GM21360 (cell line): ENCODE measurements around the gene APOL3.
"Not testable (repeated sequence)": the region's sequence is repeated elsewhere in the genome, so short reads cannot be mapped to it uniquely, and the experiment has no call there.

Experiments
- ATAC-seq: cut with Tn5 transposase; IDR thresholded peaks from one replicate; pipeline ENCODE4 v1.9.1; 2021; ENCODE audit warnings: mild to moderate bottlenecking, moderate library complexity; ENCODE audit not compliant: unreplicated experiment

APOL3 gene, protein sequence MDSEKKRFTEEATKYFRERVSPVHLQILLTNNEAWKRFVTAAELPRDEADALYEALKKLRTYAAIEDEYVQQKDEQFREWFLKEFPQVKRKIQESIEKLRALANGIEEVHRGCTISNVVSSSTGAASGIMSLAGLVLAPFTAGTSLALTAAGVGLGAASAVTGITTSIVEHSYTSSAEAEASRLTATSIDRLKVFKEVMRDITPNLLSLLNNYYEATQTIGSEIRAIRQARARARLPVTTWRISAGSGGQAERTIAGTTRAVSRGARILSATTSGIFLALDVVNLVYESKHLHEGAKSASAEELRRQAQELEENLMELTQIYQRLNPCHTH

DNA sequence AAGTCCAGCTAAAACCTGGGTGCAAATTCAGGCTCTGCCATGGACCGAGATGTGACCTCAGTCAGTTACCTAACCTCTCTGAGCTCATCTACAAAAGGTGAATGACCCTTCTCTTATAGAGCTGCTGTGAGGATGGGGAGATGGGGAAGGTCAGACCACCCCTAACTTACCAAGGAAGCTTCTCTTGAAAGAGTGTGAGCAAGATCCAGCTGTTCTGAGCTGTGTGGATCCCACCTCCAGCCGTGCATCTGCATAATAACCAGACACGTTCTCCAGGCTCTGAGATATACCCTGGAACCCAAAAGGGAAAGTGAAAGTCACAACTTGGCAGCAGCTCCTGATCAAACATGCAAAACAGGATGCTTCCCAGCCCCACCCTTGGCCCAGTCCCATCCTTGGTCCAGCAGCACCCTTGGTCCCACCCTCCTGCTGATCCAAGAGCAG lies at the start of gene APOL3:
Gene APOL3, minus strand, starts transcription at position 257 of the 444 bp plus-strand sequence. CDS start 11,700 bp downstream, outside the sequence.
- no peak for ATAC-seq

DNA sequence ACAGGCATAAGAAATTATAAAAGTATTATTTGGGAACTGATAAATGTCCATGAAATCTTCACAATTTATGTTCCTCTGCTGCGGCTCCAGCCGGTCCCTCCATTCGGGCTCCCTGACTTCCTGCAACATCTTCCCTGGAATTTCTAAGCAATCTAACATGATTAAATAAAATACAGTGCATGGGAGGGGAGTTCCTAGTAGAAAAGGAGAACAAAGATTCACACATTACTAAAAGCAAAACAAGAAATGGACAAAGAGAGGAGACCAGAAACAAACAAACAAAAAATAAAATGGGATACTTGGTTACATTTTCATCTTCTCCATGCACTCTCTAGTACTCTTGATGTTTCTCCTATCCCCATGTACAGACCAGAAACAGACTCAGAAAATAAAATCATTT lies 49.7 kb upstream of the APOL3 start:
- no peak for ATAC-seq

DNA sequence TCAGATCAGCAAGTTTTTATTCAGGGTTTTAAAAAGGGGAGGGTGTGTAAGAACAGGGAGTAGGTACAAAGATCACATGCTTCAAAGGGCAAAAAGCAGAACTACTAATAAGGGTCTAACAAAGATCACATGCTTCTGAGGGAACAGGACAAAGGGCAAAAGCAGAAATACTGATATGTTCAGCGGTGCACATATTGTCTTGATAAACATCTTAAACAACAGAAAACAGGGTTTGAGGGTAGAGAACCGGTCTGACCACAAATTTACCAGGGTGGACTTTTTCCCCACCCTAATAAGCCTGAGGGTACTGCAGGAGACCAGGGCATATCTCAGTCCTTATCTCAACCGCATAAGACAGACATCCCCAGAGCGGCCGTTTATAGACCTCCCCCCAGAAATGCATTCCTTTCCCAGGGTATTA lies 48.9 kb upstream of the APOL3 start:
- ATAC-seq, result not testable (repeated sequence)

DNA sequence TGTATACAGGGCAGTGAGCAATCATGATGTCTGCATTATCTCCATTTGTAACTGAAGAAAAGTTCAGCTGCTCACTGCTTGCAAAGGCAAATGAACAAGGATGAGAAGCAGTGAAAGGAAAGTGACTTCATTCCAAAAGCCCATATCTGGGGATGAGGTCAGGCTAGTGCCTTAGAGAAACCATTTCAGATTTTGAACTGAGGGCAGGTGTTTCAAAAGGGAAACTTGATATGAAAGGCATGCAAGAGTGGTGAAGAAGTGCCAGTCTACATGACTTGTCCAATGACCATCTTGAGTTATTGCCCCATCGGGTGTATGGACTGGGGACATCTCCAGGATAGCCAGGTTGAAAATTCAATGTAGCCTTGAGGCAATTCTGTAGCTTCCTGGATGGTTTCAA lies 48.4 kb upstream of the APOL3 start:
- ATAC-seq, result no peak

DNA sequence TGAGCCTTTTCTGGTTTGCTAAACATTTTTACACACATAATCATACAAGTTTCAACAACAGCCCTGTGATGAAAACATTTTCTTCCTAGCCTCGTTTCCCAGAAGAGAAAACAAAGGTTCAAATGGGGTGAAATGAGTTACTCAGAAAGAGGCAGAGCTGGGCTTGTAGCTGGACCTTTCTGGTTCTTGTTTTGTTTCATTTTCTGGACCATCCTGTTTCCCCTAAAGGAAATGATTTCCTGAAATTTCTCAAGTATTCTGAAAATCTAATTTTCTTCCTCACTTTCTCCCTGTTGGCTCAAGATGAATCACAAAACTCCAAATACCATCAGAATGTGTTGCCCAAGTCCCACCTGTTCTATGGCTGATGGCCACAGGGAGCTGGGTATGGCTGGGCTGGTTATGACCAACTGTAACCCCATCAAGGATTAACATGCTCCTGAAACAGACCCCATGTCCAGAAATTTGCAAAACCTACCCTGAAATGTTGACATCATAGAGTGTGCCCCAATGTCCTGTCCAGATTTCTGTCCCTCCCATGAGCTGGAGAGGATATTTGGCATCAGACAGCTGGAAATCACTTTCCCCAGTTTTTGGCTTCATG lies 47.7 kb upstream of the APOL3 start:
- ATAC-seq, result no peak

DNA sequence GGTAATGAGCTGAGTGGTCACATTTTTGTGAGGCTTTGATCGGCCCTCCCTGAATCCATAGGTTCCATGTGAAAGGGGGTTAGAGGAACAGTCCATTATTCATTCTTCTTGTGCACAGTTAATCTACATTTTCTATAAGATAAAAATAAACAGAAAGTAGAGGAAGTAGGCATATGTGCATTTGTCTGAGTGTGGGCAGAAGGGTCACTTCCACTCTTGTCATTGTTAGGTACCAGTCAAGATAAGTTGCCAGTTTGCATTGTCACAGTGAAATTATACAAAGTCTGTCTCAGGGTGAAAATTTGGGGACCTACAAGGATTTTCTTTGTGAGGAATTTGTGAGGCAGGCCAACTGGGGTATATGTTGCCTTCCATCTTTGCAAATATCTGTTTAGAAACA lies 45.7 kb upstream of the APOL3 start:
- ATAC-seq, result no peak

DNA sequence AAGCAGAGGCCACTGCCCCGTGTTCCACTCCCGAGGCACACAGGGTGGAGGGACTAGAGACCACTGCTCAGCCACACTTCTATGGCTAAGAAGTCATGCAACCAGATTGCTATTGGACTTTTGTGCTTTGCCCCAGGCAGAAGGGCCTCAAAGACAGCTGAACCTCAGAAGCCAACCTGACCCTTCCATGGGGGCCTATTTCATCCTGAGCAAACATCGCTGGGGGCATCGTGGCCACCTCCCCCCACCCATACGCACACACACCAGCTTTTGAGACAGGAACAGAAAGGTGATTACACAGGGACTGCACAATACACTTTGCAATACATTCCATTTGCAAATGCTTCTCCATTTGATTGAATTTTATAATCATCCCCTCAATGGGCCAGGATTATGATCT lies 45.0 kb upstream of the APOL3 start:
- not testable (repeated sequence) for ATAC-seq

DNA sequence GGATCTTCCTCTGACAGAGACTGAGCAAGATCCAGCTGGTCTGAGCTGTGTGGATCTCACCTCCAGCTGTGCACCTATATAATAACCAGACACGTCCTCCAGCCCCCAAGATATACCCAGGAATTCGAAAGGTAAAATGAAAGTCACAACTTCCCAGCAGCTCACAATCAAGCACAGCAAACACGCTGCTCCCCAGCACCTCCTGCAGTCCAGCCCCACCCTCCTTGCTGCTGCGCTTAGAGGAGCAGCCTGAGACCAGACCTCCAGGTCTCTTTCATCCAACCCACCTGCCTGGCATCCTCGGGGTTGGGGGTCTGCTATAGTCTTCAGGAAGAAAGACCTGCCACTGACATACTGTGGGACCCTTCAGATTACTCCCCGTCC lies 44.1 kb upstream of the APOL3 start:
- ATAC-seq, result no peak

DNA sequence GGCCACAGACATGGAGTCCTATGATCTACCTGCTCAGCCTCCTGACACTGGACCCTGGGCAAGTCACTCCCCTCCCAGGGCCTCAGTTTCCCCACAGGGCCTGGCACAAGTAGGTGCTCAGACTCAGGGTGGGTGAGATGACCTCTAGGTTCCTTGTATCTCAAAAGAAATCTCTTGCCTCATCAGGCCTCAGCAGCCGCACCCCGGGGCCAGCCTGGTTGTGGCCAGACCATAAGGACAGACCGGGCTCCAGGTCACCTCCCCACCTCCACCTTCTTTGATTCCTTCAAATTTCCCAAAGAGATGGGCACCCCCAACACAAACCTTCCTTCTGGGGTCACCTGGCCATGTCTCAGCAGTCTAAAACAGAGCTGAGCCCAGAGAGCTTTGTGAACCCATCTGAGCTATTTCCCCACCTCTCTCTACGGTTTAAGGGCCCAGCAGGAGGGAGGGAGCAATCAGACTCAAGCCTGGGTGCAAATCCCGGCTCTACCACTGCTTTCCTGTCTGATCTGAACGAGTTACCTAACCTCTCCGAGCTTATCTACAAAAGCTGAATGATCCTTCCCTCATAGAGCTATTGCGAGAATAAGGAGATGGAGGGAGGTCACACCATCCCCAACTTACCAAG lies 43.6 kb upstream of the APOL3 start:
- no peak for ATAC-seq

DNA sequence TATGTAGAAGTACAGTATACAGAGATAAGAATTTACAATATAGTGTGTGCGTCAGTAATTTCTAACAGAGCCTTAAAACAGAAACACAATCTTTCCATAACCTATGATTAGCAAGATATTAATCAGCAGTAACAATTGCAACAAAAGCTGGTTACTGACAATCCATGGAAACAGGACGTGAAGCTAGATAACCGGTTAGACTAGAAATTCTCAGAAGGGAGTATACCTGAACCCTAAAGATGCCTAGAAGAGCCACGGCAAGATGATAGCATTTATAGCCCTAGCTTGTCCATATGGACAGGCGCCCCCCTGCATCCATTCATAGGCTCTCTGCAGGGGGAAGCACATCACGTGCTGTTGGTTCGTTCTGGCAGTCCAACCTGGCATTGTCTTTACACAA lies 42.9 kb upstream of the APOL3 start:
- ATAC-seq, result not testable (repeated sequence)

DNA sequence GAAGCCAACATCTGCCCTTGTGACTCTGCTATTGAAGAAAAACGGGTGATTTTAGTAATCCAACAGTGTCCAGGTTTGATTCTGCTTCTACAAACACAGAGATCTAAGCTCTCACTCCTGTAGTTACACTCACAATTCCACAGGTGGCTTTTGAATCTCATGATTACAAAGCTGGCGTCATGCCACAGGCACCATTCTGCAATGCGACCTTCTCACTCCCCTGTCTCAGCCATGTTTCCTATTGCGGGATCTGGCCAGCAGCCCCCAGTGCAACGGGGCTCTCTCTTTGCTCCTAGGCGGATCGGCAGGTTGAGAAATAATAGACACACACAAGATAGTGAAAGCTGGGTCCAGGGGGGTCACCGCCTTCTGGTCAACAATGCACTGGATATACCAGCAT lies 42.4 kb upstream of the APOL3 start:
- not testable (repeated sequence) for ATAC-seq

DNA sequence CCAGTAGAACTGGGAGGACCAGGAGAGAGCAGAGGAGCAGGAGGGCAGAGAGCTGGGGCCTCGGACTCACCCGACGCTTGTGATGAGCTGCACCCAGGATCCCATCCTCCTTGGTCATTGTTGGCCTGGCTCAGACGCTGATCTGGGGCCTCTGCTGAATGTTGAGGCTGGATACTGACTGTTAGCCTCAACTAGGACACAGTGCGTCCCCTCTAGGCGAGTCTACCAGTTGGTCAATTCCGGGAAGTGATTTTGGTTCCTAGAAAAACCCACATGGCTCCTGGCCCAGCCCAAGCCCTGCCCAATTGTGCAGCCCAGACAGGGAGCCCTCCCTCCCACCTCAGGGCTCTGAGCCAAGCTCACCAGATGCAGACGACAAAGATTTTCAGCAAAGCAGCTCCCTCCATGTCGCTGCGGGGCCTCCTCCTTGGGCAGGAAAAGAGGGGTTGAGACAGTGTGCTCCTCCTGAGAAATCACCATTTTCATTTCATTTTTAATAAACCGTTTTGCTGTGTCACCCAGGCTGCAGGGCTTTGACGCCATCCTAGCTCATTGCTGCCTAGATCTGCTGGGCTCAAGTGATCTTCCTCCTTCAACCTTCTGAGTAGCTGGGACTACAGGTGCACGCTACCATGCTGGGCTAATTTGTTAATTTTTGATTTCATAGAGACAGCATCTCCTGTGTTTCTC lies 41.2 kb upstream of the APOL3 start, which contains the start of gene APOL4:
Gene APOL4, minus strand, starts transcription at position 180 of the 690 bp plus-strand sequence. Its CDS starts 75 bp downstream, at position 105.
- no peak for ATAC-seq

DNA sequence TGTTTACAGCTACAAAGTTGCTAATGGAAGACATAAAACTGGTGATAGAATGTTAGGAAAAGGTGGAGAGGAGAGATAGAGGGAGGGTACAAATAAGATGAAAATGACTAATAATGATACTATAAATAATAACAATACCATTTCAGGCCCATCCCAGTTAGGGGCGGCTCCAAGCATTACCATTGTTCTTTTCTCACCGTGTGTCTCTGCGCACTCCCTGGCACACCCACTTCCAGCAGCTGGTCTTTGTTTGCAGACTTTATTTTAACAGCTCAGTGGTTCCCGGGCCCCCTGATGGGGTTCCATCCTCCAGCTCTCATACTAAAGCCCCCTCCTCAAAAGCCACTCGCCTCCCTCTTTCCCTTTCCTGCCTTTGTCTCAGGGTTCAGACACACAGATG lies 40.5 kb upstream of the APOL3 start:
- not testable (repeated sequence) for ATAC-seq

DNA sequence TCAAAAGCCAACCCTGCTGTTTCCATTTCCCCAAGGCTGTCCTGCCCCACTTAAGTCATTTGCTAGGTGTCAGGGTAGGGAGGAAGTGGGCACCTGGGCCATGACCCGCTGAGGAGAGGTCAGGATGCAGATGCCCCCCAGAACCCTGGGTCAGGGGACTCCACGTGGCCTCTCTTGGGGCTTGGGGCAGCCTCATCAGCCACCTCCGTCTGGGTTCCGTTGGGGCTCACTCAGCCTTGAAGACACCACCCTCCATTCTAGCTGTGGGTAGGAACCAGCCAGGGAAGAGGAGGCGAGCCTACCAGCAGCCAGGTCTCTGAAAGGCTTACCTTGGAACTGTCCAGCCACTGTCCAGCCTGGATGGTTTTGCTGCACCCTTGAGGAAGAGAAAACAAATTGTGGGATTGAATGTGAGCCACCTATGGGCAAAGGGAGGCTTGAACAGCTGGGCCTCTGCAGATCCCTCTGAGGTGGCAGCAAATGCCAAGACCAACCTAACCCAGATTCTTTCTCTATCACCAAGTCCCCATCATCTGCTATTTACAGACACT lies 38.5 kb upstream of the APOL3 start:
- ATAC-seq, result no peak

DNA sequence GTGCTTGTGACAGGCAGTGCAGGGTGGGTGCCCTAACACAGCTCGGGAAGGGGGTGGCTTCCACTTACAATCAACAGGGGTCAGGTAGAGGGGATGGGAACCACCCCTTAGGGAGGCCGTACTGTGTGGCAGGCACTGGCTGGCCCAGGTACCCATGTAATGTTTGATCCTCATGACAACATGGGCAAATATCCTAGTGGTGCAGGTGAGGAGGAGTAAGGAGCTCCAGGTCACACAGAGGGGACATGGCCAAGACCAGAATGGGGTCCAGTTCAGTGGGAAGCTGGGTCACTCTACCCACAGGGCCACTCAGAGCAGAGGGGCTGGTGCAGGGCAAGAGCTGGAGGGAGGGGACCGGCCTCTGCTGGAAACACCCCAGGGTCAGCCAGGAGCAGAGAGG lies 38.0 kb upstream of the APOL3 start:
- no peak for ATAC-seq

DNA sequence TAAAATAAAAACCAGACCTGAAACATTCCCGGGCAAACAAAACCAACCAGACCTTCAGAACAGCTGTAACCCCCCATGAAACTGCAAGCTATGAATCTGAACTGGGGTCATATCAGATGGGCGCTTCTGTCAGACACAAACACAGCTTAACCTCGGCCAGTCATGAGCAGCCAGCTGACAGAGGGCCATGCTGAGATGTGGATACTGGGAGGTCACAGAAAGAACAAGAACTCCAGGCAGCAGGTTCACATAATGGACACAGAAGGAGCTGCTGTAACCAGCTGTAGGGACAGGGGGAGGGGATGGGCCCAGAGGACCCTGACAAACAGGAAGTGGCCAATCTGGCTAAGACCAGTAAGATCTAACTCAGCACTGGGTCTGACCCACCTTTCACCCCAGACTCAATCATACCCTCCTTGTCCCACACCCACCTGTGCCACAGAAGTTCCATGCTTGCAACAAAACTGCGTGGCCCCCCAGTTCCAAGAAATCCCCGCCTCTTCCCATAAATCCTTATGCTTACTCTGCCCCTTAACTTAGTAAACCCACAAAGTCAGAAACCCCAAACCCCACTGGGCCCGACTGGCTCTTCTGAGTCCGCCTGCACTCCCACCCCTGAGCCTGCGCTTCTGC lies 37.1 kb upstream of the APOL3 start:
- ATAC-seq, result no peak

DNA sequence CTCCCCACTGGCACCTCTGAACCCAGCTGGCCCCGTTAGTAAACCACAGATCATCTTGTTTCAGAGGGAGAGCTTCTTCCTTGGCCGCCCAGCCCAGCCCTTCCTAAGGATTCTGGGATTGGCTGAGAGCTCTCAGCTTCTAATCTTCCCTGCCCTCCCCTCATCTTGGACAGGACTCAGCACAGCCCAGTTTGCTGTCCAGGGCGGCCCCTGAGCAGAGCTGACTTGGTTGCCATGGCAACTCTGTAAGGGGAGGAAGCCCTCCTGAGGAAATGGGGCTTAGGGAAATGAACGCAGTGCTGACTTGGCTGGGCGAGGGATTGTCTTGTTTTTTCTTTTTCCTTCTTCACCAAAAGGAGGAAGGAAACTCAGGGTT lies 36.5 kb upstream of the APOL3 start:
- ATAC-seq, result no peak

DNA sequence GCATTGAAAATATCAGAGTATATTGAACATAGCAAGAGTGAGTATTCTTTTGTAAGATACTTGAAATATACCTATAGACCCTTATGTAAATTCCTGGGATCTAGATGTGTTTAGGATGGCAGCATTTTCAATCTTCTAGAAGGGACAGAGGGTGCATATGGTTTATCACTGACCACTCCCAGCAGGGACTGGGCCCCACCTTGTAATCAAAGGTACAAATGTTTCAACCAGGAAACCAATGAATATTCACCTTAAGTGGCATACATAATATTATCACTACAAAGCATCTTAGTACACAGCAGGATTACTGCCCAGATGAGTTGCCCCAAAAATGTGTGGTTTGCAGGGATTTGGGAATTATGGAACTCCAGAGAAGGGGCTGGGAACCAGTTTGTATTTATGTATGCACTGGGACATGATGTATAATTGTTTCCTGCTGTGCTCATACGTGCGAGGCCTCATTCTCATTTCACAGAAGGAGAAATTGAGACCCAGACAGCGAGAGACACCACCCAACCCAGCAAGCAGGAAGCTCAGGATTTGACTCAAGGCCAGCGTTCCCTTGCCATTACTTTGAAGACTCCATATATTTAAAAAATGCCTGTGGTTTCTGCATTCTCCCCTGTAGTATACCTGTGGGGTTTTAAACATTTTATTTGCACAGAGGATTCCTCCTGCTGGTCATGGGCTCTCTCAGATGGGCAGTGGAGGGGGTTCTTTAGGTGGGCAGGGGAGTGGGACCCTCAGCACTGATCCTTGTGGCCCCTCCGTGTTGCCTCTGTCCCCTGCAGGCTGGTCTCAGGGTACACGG lies 35.9 kb upstream of the APOL3 start:
- no peak for ATAC-seq

DNA sequence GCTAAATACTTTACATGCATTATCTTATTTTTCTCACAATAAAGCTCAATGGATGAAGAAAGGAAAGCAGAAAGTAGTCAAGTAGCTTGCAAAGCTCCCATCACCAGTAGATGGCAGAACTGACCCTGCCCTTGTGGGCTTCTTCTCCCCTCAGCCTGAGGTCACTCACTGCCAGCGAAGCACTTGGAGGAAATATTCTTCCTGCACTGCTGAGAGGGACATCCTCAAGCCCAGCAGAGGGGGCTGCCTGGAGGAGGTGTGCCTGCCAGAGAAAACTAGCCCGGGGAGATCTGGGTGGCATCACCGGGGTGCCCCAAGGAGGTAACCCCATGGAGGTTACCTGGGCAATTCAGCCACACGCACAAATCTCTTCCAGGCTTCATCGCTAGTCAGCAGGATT lies 34.4 kb upstream of the APOL3 start:
- no peak for ATAC-seq

DNA sequence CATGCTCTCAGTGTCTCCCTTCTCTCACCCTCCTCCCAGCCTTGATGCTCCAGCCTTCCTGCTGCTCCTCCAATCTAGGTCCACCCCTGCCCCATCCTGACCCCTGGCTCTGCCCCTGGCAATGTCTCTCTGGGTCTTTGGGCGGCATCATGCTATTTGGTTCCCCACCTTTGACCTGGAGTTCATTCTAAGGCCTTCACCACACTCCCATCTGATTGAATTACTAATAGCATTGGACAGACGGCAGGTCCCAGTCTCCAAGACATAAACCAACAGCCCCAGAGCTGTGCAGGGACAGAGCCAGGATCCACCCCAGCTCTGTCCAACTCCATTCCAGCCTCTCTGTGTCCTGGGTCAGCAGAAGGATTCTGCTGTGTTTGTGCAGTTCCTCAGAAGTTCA lies 33.8 kb upstream of the APOL3 start:
- ATAC-seq, result no peak
